Heart left ventricle (tissue), 13 donors: ENCODE results near the gene PIP5K1C.

ENCODE experiments used
- CTCF ChIP-seq, 12 donors: fragments of 200-600 bp; sonication (generic) in 4 of 12; IDR thresholded peaks; one replicate each; pipeline versions ENCODE4 v1.5.0 to v1.8.0; 2018 to 2022; ENCODE audit warnings: antibody characterized with exemption in 12 of 12, mild to moderate bottlenecking in 5 of 12
- POLR2A ChIP-seq, 2 donors: fragments of 450-650 bp; IDR thresholded peaks; one replicate each; pipeline ENCODE4 v1.6.1; 2017; ENCODE audit warnings: antibody characterized with exemption in 2 of 2, mild to moderate bottlenecking in 2 of 2, moderate library complexity in 2 of 2
- donor health status: ischemic (EF 13 %, LVEDD 7.1; RV severe dilation, severe dysfunction).
- donor health status: DM: no; HTN: yes; CAD: no.
- donor health status: DM: no; HTN: no; CAD: no.
- donor health status: ischemic (EF 25% LVEDD 6.9; RV normal size, moderate dysfunction).
- donor health status: ischemic (EF 25% LVEDD 5.7; RV mildly dilated, moderate dysfunction).
- donor health status: ischemic (EF 35%, LVEDD 5.7; RV mildly dilated, moderate dysfunction).
- donor health status: nonischemic (EF 11% LVEDD 7.7; RV severe dilation, severe dysfunction).
- donor health status: DM: yes; HTN: yes; CAD: no.
- donor health status: PGD.
- donor health status: ischemic (EF 29% LVEDD 5.4; RV normal size, mild dysfunction).
- donor health status: nonischemic (EF 23%, LVEDD 6.1; RV moderate dilation, normal function).

GRCh38 chr19:3595521-3596061, 104.7 kb downstream of the PIP5K1C start:
- TF ChIP-seq POLR2A (IDR thresholded peaks at IDR 0.05) (no peak), CTCF (IDR thresholded peaks at IDR 0.05) (no peak)
